Measurements from ENCODE around the gene PSD4.

The PSD4 gene

DNA sequence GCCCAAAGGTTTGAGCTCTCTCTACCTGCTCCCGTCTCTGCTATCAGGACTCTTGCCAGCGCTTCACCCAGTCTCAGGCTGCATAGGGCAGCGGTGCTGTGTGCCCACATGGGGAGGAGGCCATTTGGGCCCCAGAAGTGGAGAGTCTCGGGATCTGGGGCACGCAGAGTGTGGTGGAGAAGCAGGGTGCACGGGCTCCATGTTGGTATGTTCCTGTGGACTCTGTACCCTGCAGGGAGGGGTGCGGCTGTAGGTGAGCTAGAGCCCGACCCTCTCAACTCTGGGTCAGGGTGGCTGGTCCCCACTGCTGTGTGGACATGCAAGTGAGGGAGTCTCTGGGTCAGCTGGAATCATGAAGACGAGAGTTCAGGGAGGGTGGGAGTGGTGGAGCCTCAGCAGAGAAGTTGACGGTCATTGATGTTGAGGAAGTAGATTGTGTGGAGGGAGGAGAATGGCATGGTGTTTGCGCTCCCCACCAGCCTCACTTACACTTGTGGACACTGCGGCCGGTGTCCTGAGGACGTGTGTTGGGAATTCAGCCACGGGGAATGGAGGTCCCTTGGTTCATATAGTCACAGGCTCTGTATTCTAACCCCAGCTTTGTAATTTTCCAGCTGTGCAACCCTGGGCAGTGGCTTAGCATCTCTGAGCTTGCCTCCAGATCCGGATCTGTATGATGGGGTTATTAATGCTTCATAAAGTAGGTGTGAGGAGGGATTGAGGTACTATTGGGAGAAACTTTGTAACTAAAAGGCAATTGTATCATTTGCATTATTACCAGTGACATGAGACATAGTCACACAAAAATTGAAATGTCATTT lies 840 bp upstream of the PSD4 start:
- WGBS: 90% methylated on average over 15 of the region's 16 CpGs
- no peak overlapping the region for H3K9ac ChIP-seq (ENCODE audit: low read length)
- H3K18ac ChIP-seq (ENCODE audit: low read depth in 1 of 2, low read length in 2 of 2): no peak overlapping the region
- no peak overlapping the region for H2AK5ac ChIP-seq (ENCODE audit: low read length, severe bottlenecking)
- H3K4me1 ChIP-seq (ENCODE audit: control insufficient read depth, insufficient read depth, low read depth, low read length): peaks cover 5% of the 10 kb centered on the region
- peaks cover 0 to 7% of the 10 kb centered on the region in 2 experiments for H3K36me3 ChIP-seq (ENCODE audit: control insufficient read depth in 1 of 2, insufficient read depth in 2 of 2, low read depth in 1 of 2, low read length in 2 of 2)
- no peak overlapping the region for H2BK5ac ChIP-seq (ENCODE audit: low read depth, low read length, poor library complexity, severe bottlenecking)
- H4K91ac ChIP-seq (ENCODE audit: low read length): no peak overlapping the region
- H3K9me3 ChIP-seq (ENCODE audit: control insufficient read depth, low read length): no peaks in the 10 kb centered on the region
- no peak for DNase-seq
- H2BK120ac ChIP-seq (ENCODE audit: low read depth, low read length): no peak overlapping the region
- no peak overlapping the region for H3K27ac ChIP-seq (ENCODE audit: low read length, poor library complexity, severe bottlenecking)
- H3K27me3 ChIP-seq (ENCODE audit: control insufficient read depth in 1 of 2, insufficient read depth in 1 of 2, low read length in 2 of 2): no peaks in the 10 kb centered on the region
- H3K14ac ChIP-seq (ENCODE audit: low read length in 2 of 2): no peak overlapping the region
- H4K8ac ChIP-seq (ENCODE audit: low read length): no peak overlapping the region
- H3K23ac ChIP-seq (ENCODE audit: low read length in 2 of 2): no peak overlapping the region
- H2AFZ ChIP-seq (ENCODE audit: low read depth, low read length): peak overlapping the region; percentile 8
- no peak overlapping the region for H3K4ac ChIP-seq (ENCODE audit: low read depth in 1 of 2, low read length in 2 of 2)
- no peak overlapping the region for H3K4me2 ChIP-seq (ENCODE audit: low read length, poor library complexity, severe bottlenecking)
- no peaks in the 10 kb centered on the region for H3K79me1 ChIP-seq (replicated peaks; ENCODE audit: low read length, poor library complexity, severe bottlenecking)
- no peak overlapping the region for H3K4me3 ChIP-seq (ENCODE audit: insufficient read depth in 1 of 2, low read depth in 1 of 2, low read length in 2 of 2)
- H2BK15ac ChIP-seq (ENCODE audit: low read depth, poor library complexity, severe bottlenecking): no peak overlapping the region
- H2BK12ac ChIP-seq (ENCODE audit: low read length in 2 of 2): no peak overlapping the region

DNA sequence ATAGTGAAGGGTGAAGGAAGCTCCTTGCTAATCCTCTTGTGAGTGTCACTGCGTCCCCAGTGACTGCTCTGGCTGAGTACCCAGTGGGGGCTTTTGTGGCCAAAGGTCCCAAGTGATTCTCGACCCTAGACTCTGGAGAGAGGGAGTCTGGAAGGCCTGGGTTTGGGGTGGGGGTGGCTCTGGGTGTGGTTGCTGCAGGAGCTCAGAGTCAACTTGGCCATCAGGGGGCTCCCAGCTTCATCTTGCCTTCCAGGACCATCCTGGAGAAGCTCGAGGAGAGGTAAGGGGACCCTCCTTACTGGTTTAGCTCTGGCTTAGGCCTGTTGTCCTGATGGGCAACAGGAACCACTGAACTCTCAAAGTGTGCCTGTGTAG lies 592 bp downstream of the PSD4 start:
- Histone ChIP-seq H2AFZ (ENCODE audit: low read depth, low read length) (no peak overlapping the region), H2BK5ac (ENCODE audit: low read depth, low read length, poor library complexity, severe bottlenecking) (no peak overlapping the region), H4K8ac (ENCODE audit: low read length) (no peak overlapping the region), H2BK120ac (ENCODE audit: low read depth, low read length) (no peak overlapping the region), H3K14ac (ENCODE audit: low read length in 2 of 2) (no peak overlapping the region), H2BK12ac (ENCODE audit: low read length in 2 of 2) (no peak overlapping the region), H3K18ac (ENCODE audit: low read depth in 1 of 2, low read length in 2 of 2) (no peak overlapping the region), H2AK5ac (ENCODE audit: low read length, severe bottlenecking) (no peak overlapping the region), H3K4me1 (ENCODE audit: control insufficient read depth, insufficient read depth, low read depth, low read length) (peaks cover 7% of the 10 kb centered on the region), H3K27me3 (ENCODE audit: control insufficient read depth in 1 of 2, insufficient read depth in 1 of 2, low read length in 2 of 2) (no peaks in the 10 kb centered on the region), H3K4me3 (ENCODE audit: insufficient read depth in 1 of 2, low read depth in 1 of 2, low read length in 2 of 2) (no peak overlapping the region), H3K9ac (ENCODE audit: low read length) (no peak overlapping the region), H3K9me3 (ENCODE audit: control insufficient read depth, low read length) (no peaks in the 10 kb centered on the region), H3K4me2 (ENCODE audit: low read length, poor library complexity, severe bottlenecking) (no peak overlapping the region), H3K36me3 (ENCODE audit: control insufficient read depth in 1 of 2, insufficient read depth in 2 of 2, low read depth in 1 of 2, low read length in 2 of 2) (peaks cover 0 to 3% of the 10 kb centered on the region in 2 experiments), H4K91ac (ENCODE audit: low read length) (no peak overlapping the region), H2BK15ac (ENCODE audit: low read depth, poor library complexity, severe bottlenecking) (no peak overlapping the region), H3K27ac (ENCODE audit: low read length, poor library complexity, severe bottlenecking) (no peak overlapping the region), H3K23ac (ENCODE audit: low read length in 2 of 2) (no peak overlapping the region), H3K79me1 (replicated peaks; ENCODE audit: low read length, poor library complexity, severe bottlenecking) (no peaks in the 10 kb centered on the region), H3K4ac (ENCODE audit: low read depth in 1 of 2, low read length in 2 of 2) (no peak overlapping the region)
- no peak for DNase-seq
- WGBS: 61% methylated on average over 3 of the region's 3 CpGs

DNA sequence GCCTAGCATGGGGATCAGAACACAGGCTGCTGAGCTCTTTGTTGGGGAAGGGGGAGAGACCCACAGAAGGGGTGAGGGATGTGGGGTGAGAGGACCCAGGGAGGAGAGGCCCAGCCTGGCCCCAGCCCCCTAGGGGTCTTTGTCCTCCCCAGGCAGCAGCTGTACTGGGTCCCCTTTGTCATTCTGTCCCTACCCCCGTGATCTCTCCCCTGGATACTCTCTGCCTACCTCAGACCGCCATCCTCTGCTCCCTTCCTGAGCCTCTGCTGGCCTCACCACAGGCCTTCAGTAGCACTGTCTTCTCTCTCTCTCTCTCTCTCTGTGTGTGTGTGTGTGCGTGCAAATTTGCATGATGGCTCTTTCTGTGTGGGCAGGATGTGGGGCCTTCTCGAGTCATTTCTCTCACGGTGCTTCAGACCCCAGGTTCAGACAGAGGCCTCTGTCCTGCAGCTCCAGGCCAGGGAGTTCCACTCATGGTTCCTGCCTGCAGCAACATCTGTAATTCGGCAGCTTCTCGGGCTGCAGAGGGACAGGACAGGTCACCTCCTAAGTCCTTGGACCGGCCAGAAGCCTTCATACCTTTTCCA lies 1.4 kb downstream of the PSD4 start:
- H3K36me3 ChIP-seq (ENCODE audit: control insufficient read depth in 1 of 2, insufficient read depth in 2 of 2, low read depth in 1 of 2, low read length in 2 of 2): peaks cover 0 to 3% of the 10 kb centered on the region in 2 experiments
- no peak overlapping the region for H2BK120ac ChIP-seq (ENCODE audit: low read depth, low read length)
- H2BK12ac ChIP-seq (ENCODE audit: low read length in 2 of 2): no peak overlapping the region
- H4K8ac ChIP-seq (ENCODE audit: low read length): no peak overlapping the region
- no peak overlapping the region for H3K23ac ChIP-seq (ENCODE audit: low read length in 2 of 2)
- H3K14ac ChIP-seq (ENCODE audit: low read length in 2 of 2): no peak overlapping the region
- no peak overlapping the region for H2AFZ ChIP-seq (ENCODE audit: low read depth, low read length)
- no peak overlapping the region for H3K27ac ChIP-seq (ENCODE audit: low read length, poor library complexity, severe bottlenecking)
- H3K4ac ChIP-seq (ENCODE audit: low read depth in 1 of 2, low read length in 2 of 2): no peak overlapping the region
- DNase-seq: no peak
- WGBS: 48% methylated on average over 8 of the region's 8 CpGs
- no peak overlapping the region for H3K4me2 ChIP-seq (ENCODE audit: low read length, poor library complexity, severe bottlenecking)
- no peak overlapping the region for H3K4me3 ChIP-seq (ENCODE audit: insufficient read depth in 1 of 2, low read depth in 1 of 2, low read length in 2 of 2)
- H3K9me3 ChIP-seq (ENCODE audit: control insufficient read depth, low read length): no peaks in the 10 kb centered on the region
- no peak overlapping the region for H3K18ac ChIP-seq (ENCODE audit: low read depth in 1 of 2, low read length in 2 of 2)
- no peak overlapping the region for H2BK15ac ChIP-seq (ENCODE audit: low read depth, poor library complexity, severe bottlenecking)
- no peaks in the 10 kb centered on the region for H3K27me3 ChIP-seq (ENCODE audit: control insufficient read depth in 1 of 2, insufficient read depth in 1 of 2, low read length in 2 of 2)
- no peak overlapping the region for H3K9ac ChIP-seq (ENCODE audit: low read length)
- H2BK5ac ChIP-seq (ENCODE audit: low read depth, low read length, poor library complexity, severe bottlenecking): no peak overlapping the region
- H3K79me1 ChIP-seq (replicated peaks; ENCODE audit: low read length, poor library complexity, severe bottlenecking): no peaks in the 10 kb centered on the region
- H4K91ac ChIP-seq (ENCODE audit: low read length): no peak overlapping the region
- H3K4me1 ChIP-seq (ENCODE audit: control insufficient read depth, insufficient read depth, low read depth, low read length): peaks cover 9% of the 10 kb centered on the region
- no peak overlapping the region for H2AK5ac ChIP-seq (ENCODE audit: low read length, severe bottlenecking)

DNA sequence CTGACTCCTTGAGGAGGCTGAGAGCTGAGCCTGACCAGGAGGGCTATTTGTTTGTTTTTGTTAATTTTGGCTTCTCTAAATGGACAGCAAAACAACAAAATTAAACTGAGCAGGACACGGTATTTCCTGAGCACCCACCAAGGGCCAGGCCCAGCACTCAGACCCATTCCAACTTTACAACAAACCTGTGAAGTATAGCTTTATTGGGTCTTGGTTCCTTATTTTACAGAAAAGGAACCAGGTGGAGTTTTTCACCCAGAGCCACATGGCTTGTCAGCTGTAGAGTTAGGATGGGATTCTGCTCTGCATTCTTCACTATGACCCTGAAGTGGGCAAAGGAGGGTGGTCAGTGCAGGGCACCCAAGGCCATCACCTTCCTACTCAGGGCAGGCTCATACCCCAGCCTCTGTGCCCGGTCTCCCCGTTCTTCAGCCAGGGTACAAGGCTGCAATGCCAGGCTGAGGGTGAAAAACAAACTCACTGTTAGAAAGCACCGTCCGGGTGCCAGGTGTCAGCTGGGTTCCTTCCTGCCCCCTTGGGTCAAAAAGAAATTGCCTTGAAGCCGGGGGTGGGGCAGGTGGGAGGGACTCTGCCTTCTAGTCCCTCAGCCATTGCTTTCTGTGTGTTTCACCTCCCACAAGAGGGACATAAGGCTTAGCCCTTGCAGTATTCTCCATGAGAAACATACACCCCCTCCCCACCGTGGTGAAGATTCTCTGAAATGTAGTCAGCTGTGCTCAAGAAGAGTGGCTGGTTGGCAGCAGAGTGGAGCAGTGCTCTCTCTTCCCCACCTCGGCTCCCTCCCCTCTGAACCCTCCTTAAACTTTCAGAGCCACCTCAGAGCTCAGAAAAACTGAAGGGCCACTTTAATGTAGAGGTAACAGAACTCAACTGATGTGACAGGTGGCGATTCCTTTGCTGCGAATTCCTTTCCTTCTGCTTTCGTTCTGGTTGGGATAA lies 2.2 kb downstream of the PSD4 start:
- no peak overlapping the region for H3K4ac ChIP-seq (ENCODE audit: low read depth in 1 of 2, low read length in 2 of 2)
- H3K27me3 ChIP-seq (ENCODE audit: control insufficient read depth in 1 of 2, insufficient read depth in 1 of 2, low read length in 2 of 2): no peaks in the 10 kb centered on the region
- no peak overlapping the region for H3K18ac ChIP-seq (ENCODE audit: low read depth in 1 of 2, low read length in 2 of 2)
- H2AK5ac ChIP-seq (ENCODE audit: low read length, severe bottlenecking): no peak overlapping the region
- no peak overlapping the region for H4K8ac ChIP-seq (ENCODE audit: low read length)
- H3K36me3 ChIP-seq (ENCODE audit: control insufficient read depth in 1 of 2, insufficient read depth in 2 of 2, low read depth in 1 of 2, low read length in 2 of 2): peaks cover 0 to 3% of the 10 kb centered on the region in 2 experiments
- H3K23ac ChIP-seq (ENCODE audit: low read length in 2 of 2): no peak overlapping the region
- no peak overlapping the region for H3K27ac ChIP-seq (ENCODE audit: low read length, poor library complexity, severe bottlenecking)
- H3K9me3 ChIP-seq (ENCODE audit: control insufficient read depth, low read length): no peaks in the 10 kb centered on the region
- H2AFZ ChIP-seq (ENCODE audit: low read depth, low read length): no peak overlapping the region
- no peak overlapping the region for H2BK12ac ChIP-seq (ENCODE audit: low read length in 2 of 2)
- H4K91ac ChIP-seq (ENCODE audit: low read length): no peak overlapping the region
- no peak overlapping the region for H3K9ac ChIP-seq (ENCODE audit: low read length)
- H3K14ac ChIP-seq (ENCODE audit: low read length in 2 of 2): no peak overlapping the region
- H3K4me2 ChIP-seq (ENCODE audit: low read length, poor library complexity, severe bottlenecking): no peak overlapping the region
- no peak for DNase-seq
- H3K79me1 ChIP-seq (replicated peaks; ENCODE audit: low read length, poor library complexity, severe bottlenecking): no peaks in the 10 kb centered on the region
- H3K4me3 ChIP-seq (ENCODE audit: insufficient read depth in 1 of 2, low read depth in 1 of 2, low read length in 2 of 2): no peak overlapping the region
- H2BK15ac ChIP-seq (ENCODE audit: low read depth, poor library complexity, severe bottlenecking): no peak overlapping the region
- 85% methylated on average over 10 of the region's 11 CpGs for WGBS
- H2BK5ac ChIP-seq (ENCODE audit: low read depth, low read length, poor library complexity, severe bottlenecking): no peak overlapping the region
- no peak overlapping the region for H2BK120ac ChIP-seq (ENCODE audit: low read depth, low read length)
- H3K4me1 ChIP-seq (ENCODE audit: control insufficient read depth, insufficient read depth, low read depth, low read length): peaks cover 14% of the 10 kb centered on the region

All from mesenchymal stem cell (in vitro differentiated cells and primary cell).